WTC11 (cell line): ENCODE measurements around the gene DPP10.

Experiments
- ATF6 ChIP-seq: sonication (generic); formaldehyde crosslinking; IDR thresholded peaks from 2 replicates; pipeline ENCODE4 v1.8.1; 2023; ENCODE audit warnings: mild to moderate bottlenecking, missing genetic modification reagents
- CTCF ChIP-seq: fragments of 200-600 bp; IDR thresholded peaks from 2 replicates; pipeline ENCODE4 v1.8.0; 2022; ENCODE audit warnings: antibody characterized with exemption
- ZNF317 ChIP-seq: sonication (generic); formaldehyde crosslinking; IDR thresholded peaks from 2 replicates; pipeline ENCODE4 v1.8.1; 2023; ENCODE audit warnings: low read depth, mild to moderate bottlenecking, moderate library complexity, missing genetic modification reagents, borderline replicate concordance
- ZNF512 ChIP-seq: sonication (generic); formaldehyde crosslinking; IDR thresholded peaks from 2 replicates; pipeline ENCODE4 v1.8.1; 2022; ENCODE audit warnings: missing genetic modification reagents, borderline replicate concordance

GRCh38 chr2:115880558-115880957 lies 1438.1 kb downstream of the DPP10 start:
- TF ChIP-seq CTCF = peak; percentile 38; the same call in 1 of the 2 replicates
- TF ChIP-seq ZNF317 (CRISPR knock-in tag) = no peak
- TF ChIP-seq ZNF512 (CRISPR knock-in tag) = no peak
- TF ChIP-seq ATF6 (CRISPR knock-in tag) = no peak
